Tibial nerve (tissue), 4 donors: ENCODE results near the gene GABBR2. TPM values are rescaled to one million over a fixed set of nuclear protein-coding genes. Genes with fewer than 3 reads are reported as not detected.

Experiments used
- DNase-seq, 2 donors: peaks; one replicate each; pipeline ENCODE4 v3.0.0-alpha.2; 2019; ENCODE audit warnings: low spot score in 2 of 2
- H3K27ac ChIP-seq, 4 donors: fragments of 200-600 bp; sonication (generic) in 3 of 4; one replicate each; pipeline ENCODE4 v1.5.1; 2017 to 2019; ENCODE audit warnings: mild to moderate bottlenecking in 1 of 4
- H3K27me3 ChIP-seq, 2 donors: fragments of 200-600 bp; sonication (generic) in 1 of 2; one replicate each; pipeline versions ENCODE4 v1.5.1 to v1.6.0; 2017 to 2019
- H3K36me3 ChIP-seq, 3 donors: fragments of 200-600 bp; sonication (generic); one replicate each; pipeline ENCODE4 v1.5.1; 2018 to 2019
- H3K4me1 ChIP-seq, 4 donors: fragments of 200-600 bp; sonication (generic) in 3 of 4; one replicate each; pipeline ENCODE4 v1.5.1; 2017 to 2019
- H3K4me3 ChIP-seq, 4 donors: fragments of 200-600 bp; sonication (generic) in 3 of 4; one replicate each; pipeline ENCODE4 v1.5.1; 2017 to 2019; ENCODE audit warnings: mild to moderate bottlenecking in 1 of 4, moderate library complexity in 1 of 4
- H3K9me3 ChIP-seq, 4 donors: fragments of 200-600 bp; sonication (generic) in 3 of 4; one replicate each; pipeline ENCODE4 v1.5.1; 2017 to 2019
- CTCF ChIP-seq, 5 experiments: fragments of 200-600 bp in 3 of 5; fragments of 450-650 bp in 2 of 5; sonication (generic) in 3 of 5; IDR thresholded peaks; one replicate each; pipeline ENCODE4 v1.5.1; 2016 to 2019; ENCODE audit warnings: antibody characterized with exemption in 5 of 5, mild to moderate bottlenecking in 3 of 5, moderate library complexity in 2 of 5
- EP300 ChIP-seq, 2 donors: sonication (generic); formaldehyde crosslinking; IDR thresholded peaks; one replicate each; pipeline ENCODE4 v1.6.1; 2017; ENCODE audit warnings: antibody characterized with exemption in 2 of 2, mild to moderate bottlenecking in 1 of 2
- POLR2A ChIP-seq, 2 donors: fragments of 450-650 bp; IDR thresholded peaks; one replicate each; pipeline ENCODE4 v1.6.1; 2017; ENCODE audit warnings: antibody characterized with exemption in 2 of 2, mild to moderate bottlenecking in 2 of 2, moderate library complexity in 2 of 2
- WGBS, 2 donors: methylation state at CpG; one replicate each; pipeline ENCODE4 v1.1.5; 2018; 5-methylcytosine and 5-hydroxymethylcytosine counted together
- total RNA-seq, 4 donors: library from RNA; depleted of rRNA; stranded (reverse); fragments of >200 nt; gene quantifications; one replicate each; pipeline ENCODE4 v1.1.0, GENCODE V29; 2016

GABBR2 gene
- total RNA-seq, 4 donors from 2014 or later: 0.20 to 0.22 TPM; not detected in 2

- no peaks in the 10 kb centered on the region for H3K36me3 ChIP-seq
- H3K4me3 ChIP-seq: no peak overlapping the region
- peaks cover 0 to 12% (median 0%) of the 10 kb centered on the region in 4 donors for H3K9me3 ChIP-seq
- DNase-seq: no peak
- no peak overlapping the region for H3K27ac ChIP-seq
- no peaks in the 10 kb centered on the region for H3K4me1 ChIP-seq
- TF ChIP-seq POLR2A (IDR thresholded peaks at IDR 0.05) (no peak), EP300 (IDR thresholded peaks at IDR 0.05) (no peak), CTCF (IDR thresholded peaks at IDR 0.05) (no peak)
- WGBS, 2 donors: 77 to 84% methylated on average over 6 of the region's 6 CpGs
- no peaks in the 10 kb centered on the region for H3K27me3 ChIP-seq
Measured at GRCh38 chr9:98698856-98699255, 9.9 kb downstream of the GABBR2 start.

- no peak for TF ChIP-seq CTCF (IDR thresholded peaks at IDR 0.05)
- TF ChIP-seq EP300 (IDR thresholded peaks at IDR 0.05): no peak
- TF ChIP-seq POLR2A (IDR thresholded peaks at IDR 0.05): no peak
- H3K4me1 ChIP-seq: no peaks in the 10 kb centered on the region
- DNase-seq: no peak
- no peaks in the 10 kb centered on the region for H3K36me3 ChIP-seq
- H3K4me3 ChIP-seq: no peak overlapping the region
- H3K27me3 ChIP-seq: no peaks in the 10 kb centered on the region
- H3K9me3 ChIP-seq: no peaks in the 10 kb centered on the region
- H3K27ac ChIP-seq: no peak overlapping the region
- 91 to 95% methylated on average over 2 of the region's 2 CpGs for WGBS, 2 donors
Measured at GRCh38 chr9:98694943-98695342, 13.8 kb downstream of the GABBR2 start.

GRCh38 chr9:98692392-98692791 is 16.3 kb downstream of the GABBR2 start:
- no peak for TF ChIP-seq EP300 (IDR thresholded peaks at IDR 0.05)
- no peak for TF ChIP-seq CTCF (IDR thresholded peaks at IDR 0.05)
- TF ChIP-seq POLR2A (IDR thresholded peaks at IDR 0.05): no peak
- no peaks in the 10 kb centered on the region for H3K9me3 ChIP-seq
- DNase-seq: no peak
- H3K27ac ChIP-seq: no peak overlapping the region
- H3K4me3 ChIP-seq: no peak overlapping the region
- 89 to 93% methylated on average over 7 of the region's 7 CpGs for WGBS, 2 donors
- no peaks in the 10 kb centered on the region for H3K36me3 ChIP-seq
- no peaks in the 10 kb centered on the region for H3K4me1 ChIP-seq
- H3K27me3 ChIP-seq: no peaks in the 10 kb centered on the region

GRCh38 chr9:98691890-98692289 is 16.8 kb downstream of the GABBR2 start:
- Histone ChIP-seq H3K4me3 (no peak overlapping the region), H3K4me1 (no peaks in the 10 kb centered on the region), H3K27me3 (no peaks in the 10 kb centered on the region), H3K27ac (no peak overlapping the region), H3K9me3 (no peaks in the 10 kb centered on the region), H3K36me3 (no peaks in the 10 kb centered on the region)
- TF ChIP-seq CTCF (IDR thresholded peaks at IDR 0.05) (no peak), EP300 (IDR thresholded peaks at IDR 0.05) (no peak), POLR2A (IDR thresholded peaks at IDR 0.05) (no peak)
- no peak for DNase-seq
- WGBS, 2 donors: 92 to 95% methylated on average over 3 of the region's 3 CpGs

GRCh38 chr9:98690686-98691085 is 18.0 kb downstream of the GABBR2 start:
- 57 to 70% methylated on average over 1 of the region's 1 CpG for WGBS, 2 donors

More at GRCh38 chr9:98690686-98691085, 18.0 kb downstream of the GABBR2 start:
- no peak for DNase-seq
- Histone ChIP-seq H3K27ac (no peak overlapping the region), H3K9me3 (no peaks in the 10 kb centered on the region), H3K36me3 (no peaks in the 10 kb centered on the region), H3K4me3 (no peak overlapping the region), H3K4me1 (no peaks in the 10 kb centered on the region), H3K27me3 (no peaks in the 10 kb centered on the region)
- no peak for TF ChIP-seq POLR2A (IDR thresholded peaks at IDR 0.05)
- no peak for TF ChIP-seq CTCF (IDR thresholded peaks at IDR 0.05)
- no peak for TF ChIP-seq EP300 (IDR thresholded peaks at IDR 0.05)
